Measurements from ENCODE around the gene RGPD8.

DNA sequence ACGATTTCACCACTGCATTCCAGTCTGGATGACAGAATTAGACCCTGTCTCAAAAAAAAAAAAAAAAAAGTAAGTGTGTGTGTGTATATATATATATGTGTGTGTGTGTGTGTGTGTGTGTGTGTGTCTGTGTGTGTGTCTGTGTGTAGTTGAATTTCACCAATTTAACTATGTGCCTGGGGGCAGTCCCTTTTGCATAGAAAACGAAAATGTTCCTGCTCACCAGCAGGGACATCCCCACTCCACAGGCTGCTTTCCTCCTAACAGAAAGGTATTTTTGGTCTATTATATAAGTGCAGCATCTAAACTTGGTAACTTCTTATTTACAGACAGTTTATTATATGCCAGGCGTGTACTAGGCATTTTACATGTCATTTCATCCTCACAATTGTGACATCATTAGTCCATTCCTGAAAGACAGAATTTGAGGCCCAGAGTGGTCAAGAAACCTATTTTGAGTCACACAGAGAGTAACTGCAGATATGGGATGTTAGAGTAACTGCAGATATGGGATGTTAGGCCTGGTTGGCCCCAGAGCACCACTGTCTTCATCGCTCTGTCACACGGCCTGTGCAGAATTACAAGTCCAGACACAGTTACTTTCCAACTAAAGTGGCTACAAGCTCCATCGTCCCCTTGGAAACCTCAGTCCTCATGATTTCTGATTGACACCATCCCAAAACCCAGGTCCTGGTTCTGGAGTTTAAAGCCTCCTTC lies 39.3 kb upstream of the RGPD8 start:
- TF ChIP-seq CTCF (conservative IDR thresholded peaks at IDR 0.05 in 1 of 2, IDR thresholded peaks at IDR 0.05 in 1 of 2; ENCODE audit: extremely low read depth in 1 of 2, insufficient read depth in 1 of 2, low read depth in 1 of 2, low read length in 2 of 2) (no peak), EZH2 (IDR thresholded peaks at IDR 0.05; ENCODE audit: borderline replicate concordance, low read length) (no peak)

Measured in mammary epithelial cell (primary cell).